ENCODE results near the gene CCDC138.

Gene CCDC138

GRCh38 chr2:108920686-108921085 is 134.1 kb downstream of the CCDC138 start:
- no peak for FAIRE-seq

GRCh38 chr2:108921096-108922030 is 134.8 kb downstream of the CCDC138 start:
- FAIRE-seq, result no peak

- FAIRE-seq, result no peak
Observed at GRCh38 chr2:108922141-108922915, 135.8 kb downstream of the CCDC138 start.

- FAIRE-seq, result no peak
Observed at GRCh38 chr2:108923019-108923700, 136.6 kb downstream of the CCDC138 start.

GRCh38 chr2:108923736-108924579 is 137.4 kb downstream of the CCDC138 start:
- FAIRE-seq, result no peak

- no peak for FAIRE-seq
Observed at GRCh38 chr2:108924580-108925251, 138.1 kb downstream of the CCDC138 start.

GRCh38 chr2:108925286-108925685 is 138.7 kb downstream of the CCDC138 start:
- no peak for FAIRE-seq

- no peak for FAIRE-seq
Observed at GRCh38 chr2:108925735-108926134, 139.2 kb downstream of the CCDC138 start.
